ELF-1 (cell line): Measurements from ENCODE around the gene SDC4.
A peak's percentile ranks its signal among the peaks of the same experiment; 100 is the strongest.

Experiments used
- DNase-seq: peaks from one replicate; pipeline ENCODE4 v3.0.0-alpha.2; 2016; ENCODE audit warnings: low read depth, low spot score

SDC4 gene

GRCh38 chr20:45318948-45319347 is 29.3 kb downstream of the SDC4 start:
- no peak for DNase-seq

DNA sequence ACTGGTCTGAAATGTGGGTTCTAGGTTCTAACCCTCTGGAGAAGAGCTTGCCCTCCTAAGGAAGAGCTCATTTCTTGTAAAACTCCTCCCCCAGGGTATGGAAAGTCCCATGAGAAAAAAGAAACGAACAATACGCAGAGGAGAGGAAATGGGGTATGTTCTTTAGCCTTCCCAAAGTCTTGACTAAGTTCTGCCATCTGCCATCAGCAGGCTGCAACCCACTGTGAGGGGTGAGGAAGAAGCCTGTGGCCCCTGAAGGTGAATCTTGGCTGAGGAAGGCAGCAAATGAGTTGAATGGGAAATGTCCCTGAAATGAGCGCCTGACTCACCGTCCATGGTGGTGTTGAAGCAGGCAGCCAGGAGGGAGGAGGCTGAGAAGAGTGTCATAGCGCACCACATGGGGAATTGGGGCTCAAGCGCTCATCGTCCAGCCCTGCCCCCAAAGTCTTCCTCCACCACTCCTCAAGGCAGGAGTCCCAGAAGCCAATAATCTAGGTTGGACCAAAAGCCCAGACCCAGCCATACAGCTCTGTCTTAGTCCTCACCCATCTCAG is 29.8 kb downstream of the SDC4 start:
- no peak for DNase-seq

- DNase-seq: no peak
Observed at GRCh38 chr20:45317826-45318225, 30.4 kb downstream of the SDC4 start.

DNA sequence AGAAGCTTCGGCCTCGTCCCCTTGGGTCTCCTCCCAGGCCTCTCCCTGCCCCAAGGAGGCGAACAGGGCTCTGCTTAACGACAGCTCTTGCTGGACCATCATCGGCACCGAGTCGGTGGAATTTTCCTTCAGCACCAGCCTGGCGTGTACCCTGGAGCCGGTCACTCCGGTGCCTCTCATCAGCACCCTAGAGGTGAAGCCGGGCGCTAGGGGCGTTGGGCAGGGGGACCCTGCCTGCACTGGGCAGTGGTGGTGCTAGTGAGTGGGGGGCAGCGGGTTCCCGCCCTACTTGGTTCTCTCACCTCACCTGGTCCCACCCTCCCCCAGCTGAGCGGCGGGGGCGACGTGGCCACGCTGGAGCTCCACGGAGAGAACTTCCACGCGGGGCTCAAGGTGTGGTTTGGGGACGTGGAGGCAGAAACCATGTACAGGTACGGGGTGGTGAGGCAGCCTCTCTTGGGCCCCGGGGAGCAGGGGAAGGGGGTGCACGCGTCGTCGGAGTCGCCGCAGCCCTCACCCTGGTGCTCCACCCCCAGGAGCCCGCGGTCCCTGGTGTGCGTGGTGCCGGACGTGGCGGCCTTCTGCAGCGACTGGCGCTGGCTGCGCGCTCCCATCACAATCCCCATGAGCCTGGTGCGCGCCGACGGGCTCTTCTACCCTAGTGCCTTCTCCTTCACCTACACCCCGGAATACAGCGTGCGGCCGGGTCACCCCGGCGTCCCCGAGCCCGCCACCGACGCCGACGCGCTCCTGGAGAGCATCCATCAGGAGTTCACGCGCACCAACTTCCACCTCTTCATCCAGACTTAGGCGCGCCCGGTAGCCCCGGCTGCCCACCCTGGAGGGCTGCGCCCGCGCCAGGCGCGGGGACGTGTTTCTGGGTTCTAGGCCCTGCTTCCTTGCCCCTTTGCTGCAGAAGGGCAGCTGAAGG is 31.8 kb downstream of the SDC4 start:
- DNase-seq: no peak

DNA sequence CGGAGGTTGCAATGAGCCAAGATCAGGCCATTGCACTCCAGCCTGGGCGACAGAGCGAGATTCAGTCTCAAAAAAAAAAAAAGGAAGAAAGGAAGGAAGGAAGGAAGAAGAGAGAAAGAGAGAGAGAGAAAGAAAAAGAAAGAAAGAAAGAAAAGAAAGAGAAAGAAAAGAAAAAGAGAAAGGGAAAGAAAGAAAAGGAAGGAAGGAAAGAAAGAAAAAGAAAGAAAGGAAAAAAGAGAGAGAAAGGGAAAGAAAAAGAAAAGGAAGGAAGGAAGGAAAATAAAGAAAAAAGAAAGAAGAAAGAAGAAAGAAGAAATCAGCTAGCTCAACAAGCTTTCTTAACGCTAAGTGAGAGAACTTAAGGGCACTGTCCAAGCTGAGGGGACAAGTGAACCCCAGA is 32.6 kb downstream of the SDC4 start:
- DNase-seq: no peak

GRCh38 chr20:45313943-45314342 is 34.3 kb downstream of the SDC4 start:
- no peak for DNase-seq

DNA sequence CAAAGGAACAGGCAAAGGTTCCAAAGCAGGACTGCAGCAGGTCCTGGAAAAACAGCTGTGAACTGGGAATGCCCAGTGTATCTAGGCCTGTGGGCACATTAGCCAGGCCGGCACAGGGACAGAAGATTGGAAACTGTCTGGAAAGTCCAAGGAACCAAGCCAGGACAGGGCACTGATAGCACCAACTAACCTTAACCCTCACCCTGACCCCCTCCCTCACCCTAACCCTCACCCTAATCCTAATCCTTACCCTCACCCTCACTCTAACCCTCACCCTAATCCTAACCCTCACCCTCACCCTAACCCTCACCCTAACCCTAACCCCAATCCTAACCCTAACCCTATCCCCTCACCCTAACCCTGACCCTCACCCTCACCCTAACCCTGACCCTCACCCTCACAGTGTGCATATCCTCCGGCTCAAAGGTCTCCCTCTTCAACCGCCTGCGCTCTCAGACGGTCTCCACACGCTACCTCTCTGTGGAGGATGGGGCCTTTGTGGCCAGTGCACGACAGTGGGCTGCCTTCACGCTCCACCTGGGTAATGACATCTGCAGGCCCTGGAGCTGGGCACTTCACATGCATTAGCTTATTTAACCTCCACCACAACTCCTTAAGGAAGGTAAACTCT is 35.0 kb downstream of the SDC4 start:
- DNase-seq: no peak

DNA sequence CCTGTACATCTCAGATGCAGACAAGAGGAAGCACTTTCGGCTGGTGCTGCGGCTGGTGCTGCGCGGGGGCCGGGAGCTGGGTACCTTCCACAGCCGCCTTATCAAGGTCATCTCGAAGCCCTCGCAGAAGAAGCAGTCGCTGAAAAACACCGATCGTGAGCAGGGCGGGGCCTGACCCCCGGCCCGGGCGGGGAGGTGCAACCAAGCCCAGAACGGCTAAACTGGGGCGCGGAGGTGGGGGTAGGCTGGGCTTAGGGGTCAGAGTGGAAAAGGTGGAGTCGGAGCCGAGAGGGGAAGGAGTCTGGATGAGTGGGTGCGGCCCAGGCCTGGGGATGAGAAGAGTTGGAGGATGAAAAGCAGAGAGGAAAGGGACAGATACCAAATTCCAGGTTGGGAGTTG is 36.0 kb downstream of the SDC4 start:
- DNase-seq: no peak

DNA sequence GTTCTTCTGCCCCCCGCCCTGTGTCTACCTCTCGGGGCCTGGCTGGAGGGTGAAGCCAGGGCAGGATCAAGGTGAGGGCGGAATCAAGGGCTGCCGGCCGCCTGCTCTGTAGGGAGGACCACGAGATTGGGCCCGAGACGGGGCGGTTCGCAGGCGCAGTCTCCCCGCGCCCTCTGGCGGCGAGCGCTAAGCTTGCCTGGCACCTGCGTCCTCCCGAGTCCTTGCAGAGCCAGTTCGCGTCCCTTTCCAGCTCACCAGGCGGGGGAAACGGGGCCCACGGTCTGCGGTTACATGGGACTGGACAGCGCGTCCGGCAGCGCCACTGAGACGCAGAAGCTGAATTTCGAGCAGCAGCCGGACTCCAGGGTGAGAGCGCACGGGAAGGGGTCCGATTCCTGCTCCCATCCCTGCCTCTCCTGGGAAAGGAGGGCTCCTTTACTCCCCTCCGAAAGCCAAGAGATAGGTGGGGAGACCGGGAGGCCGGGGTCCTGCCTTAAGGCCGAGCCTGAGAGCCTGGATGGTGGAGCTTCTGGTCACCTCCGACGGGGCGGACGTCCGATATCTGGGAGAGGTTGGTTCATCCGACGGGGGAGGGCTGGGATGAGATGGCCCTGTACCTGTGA is 36.5 kb downstream of the SDC4 start:
- DNase-seq: peak; percentile 85

DNA sequence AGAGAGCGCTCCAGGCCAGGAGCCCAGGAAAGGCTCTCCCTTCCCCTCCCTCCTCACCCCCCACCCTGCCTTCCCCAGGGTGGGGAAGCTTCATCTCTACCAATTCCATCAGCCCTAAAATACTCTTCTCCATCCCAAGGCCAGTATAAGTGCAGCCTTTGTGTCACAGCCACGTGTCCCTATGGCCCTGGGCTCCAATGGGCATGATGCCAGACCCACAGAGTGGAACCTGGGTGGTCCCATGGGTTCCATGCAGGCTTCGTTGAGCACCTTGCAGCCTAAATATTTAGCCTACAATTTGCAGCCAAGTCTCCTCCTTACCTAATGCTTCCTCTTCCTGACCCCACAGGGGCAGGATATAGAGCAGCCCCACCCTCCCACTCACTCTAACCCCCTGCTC is 39.1 kb downstream of the SDC4 start:
- DNase-seq: no peak

DNA sequence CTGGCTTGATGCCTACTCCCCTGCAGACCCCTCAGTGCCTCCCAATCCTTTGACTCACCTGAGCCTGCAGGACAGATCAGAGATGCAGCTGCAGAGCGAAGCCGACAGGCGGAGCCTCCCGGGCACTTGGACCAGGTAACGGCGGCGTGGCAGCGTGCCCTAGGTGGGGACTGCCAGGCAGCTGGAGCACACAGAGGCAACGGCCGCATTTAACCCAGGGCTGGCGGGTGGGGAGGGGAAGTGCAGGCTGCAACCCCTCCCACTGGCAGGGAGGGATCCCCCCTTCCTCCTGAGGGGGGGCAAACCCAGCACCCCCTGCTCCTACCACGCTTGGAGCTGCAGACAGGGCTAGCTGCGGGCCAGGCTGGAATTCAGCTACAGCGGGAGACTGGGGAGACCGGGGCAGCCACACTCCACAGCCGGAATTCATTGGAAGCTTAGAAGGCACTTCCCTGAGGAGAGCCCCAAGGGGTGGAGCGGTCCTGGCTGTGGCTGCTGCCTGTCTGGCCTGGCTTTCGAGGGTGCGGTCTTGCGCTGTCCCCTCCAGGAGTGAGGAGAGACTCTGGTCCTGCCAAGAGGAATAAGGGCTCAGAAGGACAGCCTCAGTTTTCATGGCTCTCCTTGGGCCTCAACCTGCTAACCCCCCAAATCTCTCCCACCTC is 40.0 kb downstream of the SDC4 start, which contains the start of gene MATN4:
TSS of gene MATN4 (minus strand) at position 183 of the 662 bp plus-strand sequence. CDS start 2,717 bp downstream, outside the sequence.
- DNase-seq: no peak

GRCh38 chr20:45307076-45307640 is 41.1 kb downstream of the SDC4 start:
- DNase-seq: no peak

DNA sequence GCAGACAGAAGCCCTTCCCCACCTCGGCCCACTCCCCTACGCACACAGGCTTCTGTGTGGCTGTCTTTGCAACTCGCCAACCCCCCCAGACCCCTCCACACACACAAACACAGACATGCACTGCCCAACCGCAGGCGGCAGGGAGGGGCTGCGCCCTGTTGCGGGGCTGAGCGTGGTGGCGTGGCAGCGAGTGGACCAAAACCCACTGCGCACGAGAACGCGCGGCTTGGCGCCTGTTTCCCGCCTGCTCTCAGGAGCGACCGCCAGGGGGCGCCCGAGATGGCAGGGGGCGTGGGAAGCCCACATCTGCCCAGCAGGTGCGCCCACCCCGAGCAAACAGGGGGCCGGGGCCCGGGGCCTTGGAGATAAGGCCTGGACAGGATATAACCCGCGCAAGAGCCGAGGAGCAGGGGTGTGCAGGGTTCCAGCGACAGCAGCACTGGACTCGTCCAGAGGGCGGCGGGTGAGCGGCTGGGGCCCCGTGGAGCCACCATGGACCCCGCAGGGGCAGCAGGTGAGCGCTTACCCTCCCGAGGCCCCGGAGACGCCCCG is 41.7 kb downstream of the SDC4 start, which contains the start of gene RBPJL:
TSS of gene RBPJL (plus strand) at position 410 of the 552 bp plus-strand sequence. CDS start at position 493, 83 bp downstream.
- peak; percentile 62 for DNase-seq

- no peak for DNase-seq
Observed at GRCh38 chr20:45305262-45305661, 43.0 kb downstream of the SDC4 start.

- DNase-seq: no peak
Observed at GRCh38 chr20:45304464-45304999, 43.7 kb downstream of the SDC4 start.

DNA sequence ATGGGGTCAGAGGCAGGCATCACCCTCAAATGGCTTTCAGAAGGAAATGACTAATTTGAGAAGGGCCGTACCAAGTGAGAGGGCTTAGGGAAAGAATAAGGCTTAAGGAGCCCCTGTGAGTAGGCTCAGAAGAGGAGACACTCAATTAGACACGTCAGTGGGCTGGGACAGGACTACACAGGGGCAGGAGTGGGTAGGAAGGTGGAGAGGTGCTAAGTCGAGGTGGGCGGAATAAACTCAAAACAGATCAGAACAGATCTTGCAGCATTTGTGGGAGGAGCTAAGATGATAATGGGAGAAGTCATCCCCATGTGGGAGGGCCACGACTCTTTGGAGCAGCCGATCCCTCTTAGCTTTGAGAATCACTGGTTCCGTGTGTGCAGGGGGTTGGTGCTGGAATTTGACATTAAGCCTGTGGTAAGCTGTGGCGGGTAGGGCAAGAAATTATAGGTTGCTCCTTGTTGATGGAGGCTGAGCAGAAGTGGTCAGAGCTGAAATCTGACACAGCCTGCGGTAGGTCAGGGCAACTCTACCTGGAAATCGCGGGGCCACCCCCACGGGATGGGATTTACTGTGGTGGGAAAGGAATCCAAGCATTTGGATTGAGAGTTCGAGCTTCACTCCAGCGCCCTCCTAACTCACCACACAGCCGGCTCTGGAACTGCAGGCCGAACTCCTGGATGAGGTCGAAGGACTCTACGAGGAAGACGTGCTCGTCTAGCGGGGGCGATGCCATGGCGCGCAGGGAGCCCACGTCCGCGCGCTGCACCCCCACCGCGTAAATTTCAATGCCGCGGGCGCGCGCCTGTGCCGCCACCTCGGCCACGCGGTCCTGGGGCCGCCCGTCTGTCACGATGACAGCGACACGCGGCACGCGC is 44.4 kb downstream of the SDC4 start:
- DNase-seq: no peak

GRCh38 chr20:45301824-45302271 is 46.4 kb downstream of the SDC4 start:
- DNase-seq: no peak

DNA sequence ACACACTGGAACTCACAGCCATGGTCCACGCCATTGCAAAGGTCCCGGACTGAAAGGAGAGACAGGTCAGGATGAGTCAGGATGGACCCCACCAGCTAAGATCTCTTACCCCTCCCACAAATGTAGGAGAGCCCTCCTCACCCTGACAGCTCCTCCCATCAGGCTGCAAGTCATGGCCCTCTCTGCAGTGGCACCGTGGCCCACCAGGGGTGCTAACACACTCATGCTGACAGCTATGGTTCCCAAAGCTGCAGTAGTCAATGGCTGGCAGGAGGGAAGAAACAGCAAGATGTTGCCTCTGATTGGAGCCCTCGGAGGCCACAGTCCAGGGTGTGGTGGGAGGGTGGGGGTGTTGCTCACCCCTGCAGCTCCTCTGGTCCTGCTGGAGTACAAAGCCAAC is 47.3 kb downstream of the SDC4 start:
- peak; percentile 81 for DNase-seq

DNA sequence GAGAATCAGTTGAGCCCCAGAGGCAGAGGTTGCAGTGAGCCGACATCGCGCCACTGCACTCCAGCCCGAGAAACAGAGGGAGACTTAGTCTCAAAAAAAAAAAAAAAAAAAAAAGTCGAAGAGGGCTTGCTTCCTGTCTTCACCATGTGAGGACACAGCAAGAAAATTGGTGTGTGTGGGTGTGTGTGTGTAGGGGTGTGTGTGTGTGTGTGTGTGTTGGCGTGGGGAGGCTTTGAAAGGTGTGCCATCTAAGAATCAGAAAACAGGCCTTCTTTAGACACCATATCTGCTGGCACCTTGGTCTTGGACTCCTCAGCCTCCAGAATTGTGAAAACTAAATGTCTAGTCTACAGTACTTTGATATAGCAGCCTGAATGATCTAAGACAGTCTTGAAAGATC is 48.4 kb downstream of the SDC4 start:
- no peak for DNase-seq
